Peyer's patch (tissue), 4 donors: ENCODE measurements around the gene ANAPC4. TPM values are rescaled to one million over a fixed set of nuclear protein-coding genes. Genes with fewer than 3 reads are reported as not detected.

Source experiments
- DNase-seq, 3 donors: peaks; one replicate each; pipeline ENCODE4 v3.0.0-alpha.2; 2017 to 2019
- H3K27ac ChIP-seq, 4 donors: fragments of 200-600 bp; sonication (generic); one replicate each; pipeline ENCODE4 v1.5.1; 2016 to 2019
- H3K27me3 ChIP-seq, 2 donors: fragments of 200-600 bp; sonication (generic); one replicate each; pipeline ENCODE4 v1.5.1; 2019
- H3K36me3 ChIP-seq, 3 donors: fragments of 200-600 bp; sonication (generic); one replicate each; pipeline ENCODE4 v1.5.1; 2016 to 2019
- H3K4me1 ChIP-seq, 4 donors: fragments of 200-600 bp; sonication (generic); one replicate each; pipeline ENCODE4 v1.5.1; 2016 to 2019
- H3K4me3 ChIP-seq, 4 donors: fragments of 200-600 bp; sonication (generic); 1 replicate in 3 of 4; 2 replicates in 1 of 4; pipeline ENCODE4 v1.5.1; 2016 to 2019; ENCODE audit warnings: mild to moderate bottlenecking in 1 of 4
- H3K9me3 ChIP-seq, 4 donors: fragments of 200-600 bp; sonication (generic); one replicate each; pipeline ENCODE4 v1.5.1; 2016 to 2019; ENCODE audit warnings: mild to moderate bottlenecking in 1 of 4
- POLR2A ChIP-seq, 2 donors: fragments of 450-650 bp; IDR thresholded peaks; one replicate each; pipeline ENCODE4 v1.5.1; 2017; ENCODE audit warnings: antibody characterized with exemption in 2 of 2, mild to moderate bottlenecking in 2 of 2, moderate library complexity in 2 of 2
- total RNA-seq, 4 donors: library from RNA; depleted of rRNA; stranded (reverse); fragments of >200 nt; gene quantifications; one replicate each; pipeline ENCODE4 v1.1.0, GENCODE V29; 2016
- TF ChIP-seq, protein P1 (sequence below), 6 experiments: fragments of 450-650 bp in 4 of 6; fragments of 200-600 bp in 2 of 6; sonication (generic) in 1 of 6; IDR thresholded peaks; one replicate each; pipeline ENCODE4 v1.5.1; 2017 to 2019; ENCODE audit warnings: antibody characterized with exemption in 6 of 6, mild to moderate bottlenecking in 3 of 6, moderate library complexity in 1 of 6

Gene ANAPC4
- total RNA-seq, 4 donors from 2014 or later: 23.5 to 69.3 (median 39.7) TPM

GRCh38 chr4:25356068-25356467 lies 21.0 kb upstream of the ANAPC4 start:
- Histone ChIP-seq H3K36me3 (no peaks in the 10 kb centered on the region), H3K27ac (no peak overlapping the region), H3K27me3 (no peaks in the 10 kb centered on the region), H3K9me3 (no peaks in the 10 kb centered on the region), H3K4me3 (no peak overlapping the region), H3K4me1 (no peaks in the 10 kb centered on the region)
- TF ChIP-seq, protein P1, sequence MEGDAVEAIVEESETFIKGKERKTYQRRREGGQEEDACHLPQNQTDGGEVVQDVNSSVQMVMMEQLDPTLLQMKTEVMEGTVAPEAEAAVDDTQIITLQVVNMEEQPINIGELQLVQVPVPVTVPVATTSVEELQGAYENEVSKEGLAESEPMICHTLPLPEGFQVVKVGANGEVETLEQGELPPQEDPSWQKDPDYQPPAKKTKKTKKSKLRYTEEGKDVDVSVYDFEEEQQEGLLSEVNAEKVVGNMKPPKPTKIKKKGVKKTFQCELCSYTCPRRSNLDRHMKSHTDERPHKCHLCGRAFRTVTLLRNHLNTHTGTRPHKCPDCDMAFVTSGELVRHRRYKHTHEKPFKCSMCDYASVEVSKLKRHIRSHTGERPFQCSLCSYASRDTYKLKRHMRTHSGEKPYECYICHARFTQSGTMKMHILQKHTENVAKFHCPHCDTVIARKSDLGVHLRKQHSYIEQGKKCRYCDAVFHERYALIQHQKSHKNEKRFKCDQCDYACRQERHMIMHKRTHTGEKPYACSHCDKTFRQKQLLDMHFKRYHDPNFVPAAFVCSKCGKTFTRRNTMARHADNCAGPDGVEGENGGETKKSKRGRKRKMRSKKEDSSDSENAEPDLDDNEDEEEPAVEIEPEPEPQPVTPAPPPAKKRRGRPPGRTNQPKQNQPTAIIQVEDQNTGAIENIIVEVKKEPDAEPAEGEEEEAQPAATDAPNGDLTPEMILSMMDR (IDR thresholded peaks at IDR 0.05): no peak
- TF ChIP-seq POLR2A (IDR thresholded peaks at IDR 0.05): no peak
- DNase-seq: no peak

GRCh38 chr4:25358515-25359275 lies 18.4 kb upstream of the ANAPC4 start:
- DNase-seq: peak in 2 of 3 donors; percentile 57 to 74
- Histone ChIP-seq H3K9me3 (no peaks in the 10 kb centered on the region), H3K36me3 (no peaks in the 10 kb centered on the region), H3K4me1 (no peaks in the 10 kb centered on the region), H3K27me3 (no peaks in the 10 kb centered on the region), H3K4me3 (no peak overlapping the region), H3K27ac (no peak overlapping the region)
- TF ChIP-seq POLR2A (IDR thresholded peaks at IDR 0.05): no peak
- TF ChIP-seq, protein P1 (IDR thresholded peaks at IDR 0.05): no peak

GRCh38 chr4:25361253-25361652 lies 15.8 kb upstream of the ANAPC4 start:
- Histone ChIP-seq H3K4me3 (no peak overlapping the region), H3K27ac (no peak overlapping the region), H3K4me1 (no peaks in the 10 kb centered on the region), H3K9me3 (no peaks in the 10 kb centered on the region), H3K27me3 (no peaks in the 10 kb centered on the region), H3K36me3 (no peaks in the 10 kb centered on the region)
- no peak for TF ChIP-seq POLR2A (IDR thresholded peaks at IDR 0.05)
- DNase-seq: no peak

GRCh38 chr4:25367004-25367621 lies 9.9 kb upstream of the ANAPC4 start:
- no peak overlapping the region for H3K4me3 ChIP-seq
- H3K36me3 ChIP-seq: peaks cover 0 to 5% (median 0%) of the 10 kb centered on the region in 3 donors
- no peaks in the 10 kb centered on the region for H3K9me3 ChIP-seq
- no peak for DNase-seq
- no peaks in the 10 kb centered on the region for H3K4me1 ChIP-seq
- TF ChIP-seq POLR2A (IDR thresholded peaks at IDR 0.05): no peak
- TF ChIP-seq, protein P1 (IDR thresholded peaks at IDR 0.05): peak; percentile 24 to 76 (median 60)
- H3K27me3 ChIP-seq: no peaks in the 10 kb centered on the region
- H3K27ac ChIP-seq: no peak overlapping the region

GRCh38 chr4:25367877-25368276 lies 9.2 kb upstream of the ANAPC4 start:
- Histone ChIP-seq H3K4me1 (no peaks in the 10 kb centered on the region), H3K9me3 (no peaks in the 10 kb centered on the region), H3K27ac (no peak overlapping the region), H3K36me3 (peaks cover 0 to 5% (median 0%) of the 10 kb centered on the region in 3 donors), H3K27me3 (no peaks in the 10 kb centered on the region), H3K4me3 (no peak overlapping the region)
- DNase-seq: no peak
- TF ChIP-seq, protein P1 (IDR thresholded peaks at IDR 0.05): no peak
- TF ChIP-seq POLR2A (IDR thresholded peaks at IDR 0.05): no peak

DNA sequence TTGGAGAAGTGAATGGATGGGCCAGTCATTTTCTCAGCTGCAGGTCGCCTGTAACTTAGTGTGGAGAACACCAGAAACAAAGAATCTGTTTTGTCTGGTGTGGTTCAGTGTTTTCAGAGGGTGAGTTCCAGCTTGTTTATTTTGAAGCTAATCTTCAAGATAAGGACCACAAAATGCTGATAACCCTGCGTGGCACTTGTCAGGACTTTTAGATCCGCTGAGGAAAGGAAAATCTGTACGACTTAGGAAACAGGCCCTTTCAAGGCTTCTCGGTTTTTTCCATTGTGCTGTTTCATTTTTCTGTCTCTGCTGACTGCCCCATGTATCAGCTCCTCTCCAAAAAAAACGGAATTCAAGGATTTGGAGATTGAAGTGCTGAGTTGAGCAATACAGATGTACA lies 8.7 kb upstream of the ANAPC4 start:
- Histone ChIP-seq H3K27ac (no peak overlapping the region), H3K9me3 (no peaks in the 10 kb centered on the region), H3K27me3 (no peaks in the 10 kb centered on the region), H3K4me3 (no peak overlapping the region), H3K4me1 (no peaks in the 10 kb centered on the region), H3K36me3 (peaks cover 0 to 5% (median 0%) of the 10 kb centered on the region in 3 donors)
- DNase-seq: no peak
- TF ChIP-seq, protein P1 (IDR thresholded peaks at IDR 0.05): no peak
- TF ChIP-seq POLR2A (IDR thresholded peaks at IDR 0.05): no peak
